Right lobe of liver (tissue), 6 donors: ENCODE results near the gene ZNF609. TPM values are rescaled to one million over a fixed set of nuclear protein-coding genes. Genes with fewer than 3 reads are reported as not detected.

Experiments
- ATAC-seq, 4 donors: fragments of 200-7000 bp; cut with Tn5 transposase; one replicate each; pipeline ENCODE4 v1.9.1; 2020; ENCODE audit warnings: mild to moderate bottlenecking in 4 of 4, moderate library complexity in 4 of 4
- DNase-seq, 3 donors: peaks; one replicate each; pipeline ENCODE4 v3.0.0-alpha.2; 2020
- H3K27ac ChIP-seq, 3 donors: fragments of 200-600 bp; one replicate each; pipeline ENCODE4 v1.8.0; 2022
- H3K27me3 ChIP-seq, 2 donors: fragments of 200-600 bp; one replicate each; pipeline ENCODE4 v1.8.0; 2022
- H3K36me3 ChIP-seq, 4 donors: fragments of 200-600 bp; sonication (generic) in 1 of 4; one replicate each; pipeline versions ENCODE4 v1.5.1 to v1.8.0; 2017 to 2022; ENCODE audit warnings: control low read depth in 1 of 4
- H3K4me1 ChIP-seq, 4 donors: fragments of 200-600 bp; sonication (generic) in 1 of 4; one replicate each; pipeline versions ENCODE4 v1.5.1 to v1.8.0; 2017 to 2022; ENCODE audit warnings: control low read depth in 1 of 4
- H3K4me3 ChIP-seq, 3 donors: fragments of 200-600 bp; one replicate each; pipeline ENCODE4 v1.8.0; 2022
- H3K9me3 ChIP-seq, 4 donors: fragments of 200-600 bp; sonication (generic) in 1 of 4; one replicate each; pipeline versions ENCODE4 v1.5.1 to v1.8.0; 2017 to 2022; ENCODE audit warnings: control low read depth in 1 of 4
- CTCF ChIP-seq, 4 donors: fragments of 200-600 bp in 3 of 4; fragments of 450-650 bp in 1 of 4; IDR thresholded peaks; one replicate each; pipeline versions ENCODE4 v1.5.1 to v1.8.0; 2016 to 2022; ENCODE audit warnings: antibody characterized with exemption in 4 of 4, mild to moderate bottlenecking in 2 of 4
- POLR2A ChIP-seq: fragments of 450-650 bp; IDR thresholded peaks from one replicate; pipeline ENCODE4 v1.6.1; 2017; ENCODE audit warnings: antibody characterized with exemption, mild to moderate bottlenecking
- WGBS: methylation state at CpG from one replicate; pipeline ENCODE4 v1.1.6; 2018; ENCODE audit warnings: low coverage, low lambda C conversion rate; ENCODE audit not compliant: insufficient coverage; ENCODE audit errors: missing lambda C conversion rate; 5-methylcytosine and 5-hydroxymethylcytosine counted together
- intact Hi-C, 2 donors: fragments of 100-400 bp; cut with DNase I; formaldehyde crosslinking; loops; one replicate each; pipeline versions ENCODE4 v1.11.2 to v1.14.1; 2022
- total RNA-seq, 6 experiments: library from RNA; depleted of rRNA in 2 of 6; stranded (reverse); fragments of >200 nt in 2 of 6; fragmentation: NEBNext Ultra II Directional in 3 of 6; extraction: Animal tissue kit (Norgen Biotek cat#: 25700) in 3 of 6; gene quantifications; one replicate each; pipeline versions ENCODE4 v1.1.0 to v1.2.4, GENCODE V29; 2016 to 2023
- donor health status: DM: no; HTN: yes; CAD: no.
- donor health status: DM: no; HTN: no; CAD: no.
- donor health status: DM: no; HTN: no; CAD: no.
- donor health status: DM: no; HTN: yes; CAD: no.
- donor health status: DM: no; HTN: yes; CAD: no.

ZNF609 gene
- total RNA-seq, 6 experiments from 2014 or later = 10.7 to 16.1 (median 13.5) TPM

- H3K27me3 ChIP-seq = no peaks in the 10 kb centered on the region
- H3K27ac ChIP-seq = no peak overlapping the region
- H3K4me3 ChIP-seq = no peak overlapping the region
- TF ChIP-seq CTCF (IDR thresholded peaks at IDR 0.05) (no peak), POLR2A (no peak)
- ATAC-seq (no peak), DNase-seq (no peak)
- 85% methylated on average over 2 of the region's 2 CpGs for WGBS
- H3K9me3 ChIP-seq = no peaks in the 10 kb centered on the region
- intact Hi-C loops = no loop called here
- no peaks in the 10 kb centered on the region for H3K36me3 ChIP-seq
- H3K4me1 ChIP-seq = peaks cover 0 to 8% (median 4%) of the 10 kb centered on the region in 4 donors
Observed at GRCh38 chr15:64656508-64656907, 196.1 kb downstream of the ZNF609 start.

- Histone ChIP-seq H3K27ac (no peak overlapping the region), H3K36me3 (no peaks in the 10 kb centered on the region), H3K4me3 (no peak overlapping the region), H3K9me3 (no peaks in the 10 kb centered on the region), H3K4me1 (no peaks in the 10 kb centered on the region), H3K27me3 (no peaks in the 10 kb centered on the region)
- intact Hi-C loops = no loop called here
- DNase-seq (no peak), ATAC-seq (no peak)
- whole genome bisulfite sequencing = 79% methylated on average over 1 of the region's 1 CpG
- no peak for TF ChIP-seq POLR2A
Observed at GRCh38 chr15:64665179-64665578, 204.8 kb downstream of the ZNF609 start.

- Histone ChIP-seq H3K27me3 (no peaks in the 10 kb centered on the region), H3K36me3 (no peaks in the 10 kb centered on the region), H3K27ac (no peak overlapping the region), H3K9me3 (no peaks in the 10 kb centered on the region), H3K4me1 (no peaks in the 10 kb centered on the region), H3K4me3 (no peak overlapping the region)
- WGBS = 13% methylated on average over 1 of the region's 1 CpG
- TF ChIP-seq CTCF (IDR thresholded peaks at IDR 0.05) (no peak), POLR2A (no peak)
- intact Hi-C loops = no loop called here
- DNase-seq = no peak
- no peak for ATAC-seq
Observed at GRCh38 chr15:64667736-64668161, 207.4 kb downstream of the ZNF609 start.

DNA sequence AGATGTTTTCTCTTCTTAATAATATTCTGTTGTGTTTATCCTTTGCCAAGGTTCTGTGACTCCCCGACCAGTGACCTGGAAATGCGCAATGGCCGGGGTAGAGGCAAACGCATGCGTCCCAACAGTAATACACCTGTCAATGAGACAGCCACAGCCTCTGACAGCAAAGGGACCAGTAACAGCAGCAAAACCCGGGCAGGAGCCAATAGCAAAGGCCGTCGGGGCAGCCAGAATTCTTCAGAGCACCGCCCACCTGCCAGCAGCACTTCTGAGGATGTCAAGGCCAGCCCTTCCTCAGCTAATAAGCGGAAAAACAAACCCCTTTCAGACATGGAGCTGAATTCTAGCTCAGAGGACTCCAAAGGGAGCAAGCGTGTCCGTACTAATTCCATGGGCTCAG is 213.5 kb downstream of the ZNF609 start:
- ATAC-seq (no peak), DNase-seq (no peak)
- no peak for TF ChIP-seq CTCF (IDR thresholded peaks at IDR 0.05)
- no peak for TF ChIP-seq POLR2A
- H3K27ac ChIP-seq = no peak overlapping the region
- intact Hi-C loops = no loop called here
- H3K9me3 ChIP-seq = no peaks in the 10 kb centered on the region
- H3K27me3 ChIP-seq = no peaks in the 10 kb centered on the region
- 88% methylated on average over 10 of the region's 12 CpGs for WGBS
- no peaks in the 10 kb centered on the region for H3K4me1 ChIP-seq
- no peak overlapping the region for H3K4me3 ChIP-seq
- H3K36me3 ChIP-seq = peaks cover 0 to 24% (median 3%) of the 10 kb centered on the region in 4 donors

DNA sequence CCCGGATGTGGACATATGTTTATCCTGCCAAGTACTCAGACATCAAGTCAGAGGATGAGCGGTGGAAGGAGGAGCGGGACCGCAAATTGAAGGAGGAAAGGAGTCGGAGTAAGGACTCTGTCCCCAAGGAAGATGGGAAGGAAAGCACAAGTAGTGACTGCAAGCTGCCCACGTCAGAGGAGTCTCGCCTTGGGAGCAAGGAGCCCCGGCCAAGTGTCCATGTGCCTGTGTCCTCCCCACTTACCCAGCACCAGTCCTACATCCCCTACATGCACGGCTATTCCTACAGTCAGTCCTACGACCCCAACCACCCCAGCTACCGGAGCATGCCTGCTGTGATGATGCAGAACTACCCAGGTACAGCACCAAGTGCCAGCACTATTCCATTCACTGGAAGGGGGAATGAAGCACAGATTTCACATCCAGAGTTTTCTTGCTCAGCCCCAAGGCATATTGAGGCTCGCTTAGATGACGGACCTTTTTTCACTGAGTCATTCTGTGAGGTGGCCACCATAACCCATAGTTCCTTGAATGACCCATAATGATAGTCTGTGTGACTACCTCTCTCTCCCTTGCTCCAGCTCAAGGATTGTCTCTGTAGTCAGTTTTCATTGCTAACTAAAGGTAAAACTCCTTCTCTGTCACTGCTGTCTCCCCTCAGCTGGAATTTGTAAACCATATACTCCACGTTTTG is 217.9 kb downstream of the ZNF609 start:
- intact Hi-C loops = no loop called here
- Histone ChIP-seq H3K27me3 (no peaks in the 10 kb centered on the region), H3K4me3 (no peak overlapping the region), H3K4me1 (no peaks in the 10 kb centered on the region), H3K27ac (no peak overlapping the region), H3K36me3 (peaks cover 0 to 64% (median 10%) of the 10 kb centered on the region in 4 donors), H3K9me3 (no peaks in the 10 kb centered on the region)
- ATAC-seq (no peak), DNase-seq (no peak)
- 73% methylated on average over 1 of the region's 14 CpGs for WGBS
- TF ChIP-seq CTCF (IDR thresholded peaks at IDR 0.05) (no peak), POLR2A (no peak)
